GM20000 (cell line): ENCODE results near the gene SMAP2.

ENCODE experiments used
- DNase-seq: peaks from one replicate; pipeline ENCODE4 v3.0.0; 2012; ENCODE audit warnings: low spot score
- CTCF ChIP-seq: IDR thresholded peaks from 2 replicates; pipeline ENCODE4 v1.5.1; 2012; ENCODE audit warnings: mild to moderate bottlenecking, control low read depth; ENCODE audit errors: extremely low read depth, missing control alignments

Gene SMAP2

GRCh38 chr1:40416709-40417108 lies 43.2 kb downstream of the SMAP2 start:
- TF ChIP-seq CTCF, result no peak
- DNase-seq, result no peak

DNA sequence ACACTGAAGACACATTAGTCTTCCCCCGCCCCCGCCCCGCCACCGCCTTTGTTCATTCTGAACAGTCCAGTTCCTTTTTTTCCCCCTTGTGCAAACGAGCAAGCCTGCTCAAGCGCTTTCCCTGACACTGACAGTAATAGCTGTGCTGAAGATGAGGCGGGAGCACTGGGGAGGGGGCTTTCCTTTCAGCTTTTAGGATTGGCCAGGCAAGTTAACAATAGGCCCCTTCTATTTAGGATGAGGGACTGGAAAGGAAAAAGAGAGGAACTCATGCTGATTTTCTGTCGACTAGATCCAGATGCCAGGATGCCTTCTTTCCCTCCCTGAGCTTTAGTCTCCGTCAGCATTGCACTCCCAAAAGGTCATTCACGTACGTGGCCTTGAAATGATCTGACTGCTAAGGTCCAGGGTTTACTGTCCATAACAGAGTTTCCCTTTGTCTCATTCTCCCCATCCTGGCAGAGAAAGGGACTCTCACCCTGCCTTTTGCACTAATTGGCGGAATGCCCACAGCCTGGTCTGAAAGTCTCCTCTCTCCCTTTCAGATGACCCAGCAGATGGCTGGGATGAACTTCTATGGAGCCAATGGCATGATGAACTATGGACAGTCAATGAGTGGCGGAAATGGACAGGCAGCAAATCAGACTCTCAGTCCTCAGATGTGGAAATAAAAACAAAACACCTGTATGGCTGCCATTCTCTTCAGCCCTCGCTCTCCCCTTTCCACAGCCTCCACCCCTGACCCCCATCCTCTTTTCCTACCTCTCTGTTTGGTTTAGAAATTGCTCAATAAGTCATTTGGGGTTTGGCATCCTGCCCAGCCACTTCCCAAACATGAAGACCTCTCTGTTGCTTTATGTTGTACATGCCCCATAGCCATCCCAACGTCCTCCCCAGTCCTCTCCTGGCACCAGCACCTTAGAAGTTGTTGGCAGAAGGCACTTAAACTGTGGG lies 48.2 kb downstream of the SMAP2 start:
- DNase-seq, result no peak
- no peak for TF ChIP-seq CTCF

- no peak for TF ChIP-seq CTCF
- DNase-seq, result no peak
Measured at GRCh38 chr1:40422630-40423263, 49.2 kb downstream of the SMAP2 start.

- no peak for DNase-seq
- TF ChIP-seq CTCF, result no peak
Measured at GRCh38 chr1:40423264-40423642, 49.7 kb downstream of the SMAP2 start.

GRCh38 chr1:40423951-40424618 lies 50.6 kb downstream of the SMAP2 start:
- no peak for TF ChIP-seq CTCF
- DNase-seq, result no peak

GRCh38 chr1:40425198-40425597 lies 51.7 kb downstream of the SMAP2 start:
- no peak for DNase-seq

More at GRCh38 chr1:40425198-40425597, 51.7 kb downstream of the SMAP2 start:
- TF ChIP-seq CTCF, result no peak
